Activated naive CD8-positive, alpha-beta T cell treated with anti-CD3 and anti-CD28 coated beads, Interleukin-2, amount 50 U/mL, for 16 hours (primary cell): ENCODE data around the gene ATG9B.
A peak's percentile ranks its signal among the peaks of the same experiment; 100 is the strongest.
"Not testable (repeated sequence)": the region's sequence is repeated elsewhere in the genome, so short reads cannot be mapped to it uniquely, and the experiment has no call there.

Source experiments
- DNase-seq: peaks from one replicate; pipeline ENCODE4 v3.0.0-alpha.2; 2020; ENCODE audit warnings: low read depth, low spot score

ATG9B gene

DNA sequence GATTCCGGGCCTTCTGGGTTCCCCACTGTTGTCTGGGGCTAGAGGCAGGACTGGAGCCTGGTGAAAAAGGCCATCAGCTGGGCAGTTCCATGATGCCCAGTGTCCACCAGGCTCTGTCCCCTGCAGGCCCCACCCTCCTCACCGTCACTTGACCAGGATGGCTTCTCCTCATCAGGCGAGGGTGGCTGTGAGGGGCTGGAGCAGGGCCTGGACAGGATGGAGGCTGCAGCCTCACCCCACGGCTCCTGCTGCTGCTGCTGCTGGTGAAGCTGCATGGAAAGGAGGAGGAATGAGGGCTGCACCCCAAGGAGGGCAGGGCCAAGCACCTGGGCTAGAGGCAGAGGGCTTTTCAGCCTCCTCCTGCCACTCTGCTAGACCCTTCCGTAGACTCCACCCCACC, 8.3 kb downstream of the ATG9B start:
- no peak for DNase-seq

DNA sequence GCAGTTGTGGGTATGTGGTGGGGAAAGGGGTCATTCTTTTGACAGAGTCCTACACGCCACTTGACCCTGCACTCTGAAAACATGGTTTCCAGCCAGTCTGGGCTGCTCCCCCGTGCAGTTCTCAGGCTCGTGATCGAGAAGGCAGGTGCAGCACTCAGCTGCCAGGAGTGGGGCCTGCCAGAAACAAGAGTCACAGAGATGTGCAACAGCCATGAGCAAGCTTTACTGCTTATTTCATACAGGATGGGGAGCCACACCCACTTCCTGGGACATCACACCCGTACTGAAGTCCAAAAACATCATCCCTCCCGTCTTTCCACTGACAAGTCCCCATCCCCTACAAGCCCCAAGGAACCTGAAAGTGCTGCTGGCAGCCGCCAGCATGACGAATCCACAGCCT, 9.3 kb downstream of the ATG9B start:
- DNase-seq: no peak

DNA sequence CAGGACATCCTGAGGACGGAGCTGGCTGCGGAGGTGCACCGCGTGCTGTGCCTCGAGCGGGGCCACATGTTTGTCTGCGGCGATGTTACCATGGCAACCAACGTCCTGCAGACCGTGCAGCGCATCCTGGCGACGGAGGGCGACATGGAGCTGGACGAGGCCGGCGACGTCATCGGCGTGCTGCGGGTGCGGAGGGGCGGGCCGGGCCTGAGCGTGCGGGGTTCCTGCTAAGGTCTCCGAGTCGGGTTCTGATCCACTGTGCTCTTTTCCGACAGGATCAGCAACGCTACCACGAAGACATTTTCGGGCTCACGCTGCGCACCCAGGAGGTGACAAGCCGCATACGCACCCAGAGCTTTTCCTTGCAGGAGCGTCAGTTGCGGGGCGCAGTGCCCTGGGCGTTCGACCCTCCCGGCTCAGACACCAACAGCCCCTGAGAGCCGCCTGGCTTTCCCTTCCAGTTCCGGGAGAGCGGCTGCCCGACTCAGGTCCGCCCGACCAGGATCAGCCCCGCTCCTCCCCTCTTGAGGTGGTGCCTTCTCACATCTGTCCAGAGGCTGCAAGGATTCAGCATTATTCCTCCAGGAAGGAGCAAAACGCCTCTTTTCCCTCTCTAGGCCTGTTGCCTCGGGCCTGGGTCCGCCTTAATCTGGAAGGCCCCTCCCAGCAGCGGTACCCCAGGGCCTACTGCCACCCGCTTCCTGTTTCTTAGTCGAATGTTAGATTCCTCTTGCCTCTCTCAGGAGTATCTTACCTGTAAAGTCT, 10.4 kb downstream of the ATG9B start:
- DNase-seq: peak; percentile 43

DNA sequence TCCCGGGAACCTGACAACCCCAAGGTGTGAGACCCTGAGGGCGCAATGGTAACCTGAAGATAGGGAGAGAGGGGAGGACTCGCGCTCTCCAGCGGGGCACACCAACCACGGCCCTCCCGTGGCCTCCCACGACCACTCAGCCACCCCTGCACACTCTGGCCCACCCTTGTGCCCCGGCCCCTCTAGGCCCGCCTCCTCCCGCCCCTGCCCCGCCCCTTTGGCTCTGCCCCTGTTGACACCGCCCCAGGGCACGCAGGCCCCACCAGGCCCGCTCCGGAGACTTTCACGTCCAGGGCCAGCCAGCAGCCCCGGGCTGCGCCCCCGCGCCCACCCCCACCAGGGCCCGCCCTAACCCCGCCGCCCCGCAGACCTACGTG, 10.9 kb downstream of the ATG9B start:
- DNase-seq: no peak

DNA sequence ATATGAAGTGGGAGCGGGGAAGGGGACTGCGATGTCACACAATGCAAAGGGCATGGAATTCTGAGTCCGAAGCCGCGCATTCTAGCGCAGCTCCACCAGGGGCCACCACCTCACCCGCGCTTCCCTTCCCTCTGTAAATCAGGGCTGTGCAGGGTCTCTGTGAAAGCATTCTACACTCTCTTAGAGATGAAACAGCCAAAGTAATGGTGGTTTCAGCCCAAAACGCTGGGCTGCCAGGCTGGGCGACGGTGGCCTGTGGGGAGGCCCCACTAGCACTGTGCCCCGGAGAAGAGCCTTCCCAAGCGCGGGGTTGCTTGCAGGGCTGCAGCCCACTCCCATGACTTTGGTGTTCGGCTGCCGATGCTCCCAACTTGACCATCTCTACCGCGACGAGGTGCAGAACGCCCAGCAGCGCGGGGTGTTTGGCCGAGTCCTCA, 11.4 kb downstream of the ATG9B start:
- no peak for DNase-seq

DNA sequence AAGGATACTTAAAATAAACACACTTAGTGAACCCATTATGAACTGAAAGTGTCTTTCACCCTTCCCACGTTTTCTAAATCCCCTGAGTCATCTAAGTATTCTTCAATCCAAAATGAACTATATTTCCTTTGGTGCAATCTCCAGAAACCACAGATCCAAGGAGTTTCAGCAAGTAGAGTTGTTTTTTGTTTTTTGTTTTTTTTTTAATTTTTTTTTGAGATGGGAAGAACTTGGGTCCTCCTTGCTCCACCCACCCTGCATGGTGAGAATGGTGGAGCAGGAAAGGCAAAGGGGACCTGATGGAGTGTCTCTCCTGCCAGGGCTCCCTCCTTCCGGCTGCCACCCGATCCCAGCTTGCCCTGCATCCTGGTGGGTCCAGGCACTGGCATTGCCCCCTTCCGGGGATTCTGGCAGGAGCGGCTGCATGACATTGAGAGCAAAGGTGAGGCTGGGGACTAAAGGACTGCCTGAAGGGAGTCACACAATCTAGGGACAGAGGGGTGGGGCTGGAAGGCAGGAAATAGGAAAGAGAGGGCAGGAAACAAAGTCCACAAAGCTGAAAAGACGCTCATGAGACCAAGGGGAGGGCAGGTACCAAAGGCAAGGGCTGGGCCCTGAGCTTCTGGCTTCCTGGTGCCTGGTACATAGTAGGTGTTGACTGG, 12.1 kb downstream of the ATG9B start:
- no peak for DNase-seq

DNA sequence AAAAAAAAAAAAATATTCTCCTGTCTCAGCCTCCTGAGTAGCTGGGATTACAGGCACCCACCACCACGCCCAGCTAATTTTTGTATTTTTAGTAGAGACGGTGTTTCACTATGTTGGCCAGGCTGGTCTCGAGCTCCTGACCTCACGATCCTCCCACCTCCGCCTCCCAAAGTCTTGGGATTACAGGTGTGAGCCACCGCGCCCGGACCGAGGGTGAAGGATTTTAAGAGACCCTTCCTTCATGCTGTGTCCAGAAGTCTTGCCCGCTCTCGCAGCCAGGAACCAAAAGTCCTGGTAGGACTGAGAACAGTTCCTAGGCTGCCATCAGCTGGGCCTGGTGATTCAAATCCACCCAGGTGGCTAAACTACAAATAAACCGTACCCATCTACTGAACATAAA, 12.7 kb downstream of the ATG9B start:
- not testable (repeated sequence) for DNase-seq

DNA sequence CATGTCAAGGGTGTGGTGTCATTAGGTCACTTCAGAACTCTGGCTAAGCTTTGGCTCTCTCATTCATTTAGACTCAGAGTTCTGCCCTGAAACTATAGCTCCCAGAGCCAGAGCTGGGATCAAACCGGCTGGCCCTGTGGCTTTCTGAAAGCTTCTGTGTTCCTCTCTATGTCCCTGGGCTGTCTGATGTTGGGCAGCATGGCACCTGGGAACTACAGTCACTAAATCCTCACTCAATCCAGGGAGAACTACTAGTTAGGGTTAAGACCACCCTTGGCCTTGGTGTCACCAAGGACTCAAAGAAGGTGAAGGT, 13.2 kb downstream of the ATG9B start:
- no peak for DNase-seq

DNA sequence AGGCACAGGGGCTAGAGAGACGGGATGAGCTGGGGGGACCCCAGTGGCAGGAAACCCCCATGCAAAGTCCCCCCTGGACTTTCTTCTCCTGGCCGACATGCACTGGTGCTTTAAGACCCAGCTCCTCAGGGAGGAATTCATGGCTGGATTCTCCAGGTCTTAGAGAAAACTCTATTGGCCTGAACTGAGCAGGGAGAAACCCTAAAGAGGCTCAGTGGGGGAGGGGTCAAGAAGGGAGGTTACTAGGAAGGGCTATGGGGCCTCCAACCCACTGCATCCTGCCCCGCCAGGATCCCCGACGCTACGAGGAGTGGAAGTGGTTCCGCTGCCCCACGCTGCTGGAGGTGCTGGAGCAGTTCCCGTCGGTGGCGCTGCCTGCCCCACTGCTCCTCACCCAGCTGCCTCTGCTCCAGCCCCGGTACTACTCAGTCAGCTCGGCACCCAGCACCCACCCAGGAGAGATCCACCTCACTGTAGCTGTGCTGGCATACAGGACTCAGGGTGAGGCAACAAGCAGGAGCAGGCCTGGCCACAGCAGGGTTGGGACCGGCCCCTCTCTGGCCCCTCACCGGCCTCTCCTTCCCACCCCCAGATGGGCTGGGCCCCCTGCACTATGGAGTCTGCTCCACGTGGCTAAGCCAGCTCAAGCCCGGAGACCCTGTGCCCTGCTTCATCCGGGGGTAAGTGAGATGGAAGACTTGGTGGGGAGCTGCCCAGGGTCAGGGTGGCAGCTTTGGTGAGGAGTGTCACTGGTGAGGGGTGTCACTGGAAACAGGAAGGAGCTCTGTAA, 13.8 kb downstream of the ATG9B start:
- no peak for DNase-seq

DNA sequence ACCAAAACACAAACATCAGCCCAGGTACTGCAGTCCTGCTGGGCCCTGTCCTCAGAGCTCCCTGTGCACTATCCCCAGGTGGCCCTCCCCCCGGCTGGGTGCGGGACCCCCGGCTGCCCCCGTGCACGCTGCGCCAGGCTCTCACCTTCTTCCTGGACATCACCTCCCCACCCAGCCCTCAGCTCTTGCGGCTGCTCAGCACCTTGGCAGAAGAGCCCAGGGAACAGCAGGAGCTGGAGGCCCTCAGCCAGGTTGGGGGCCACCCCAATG, 14.3 kb downstream of the ATG9B start:
- no peak for DNase-seq

DNA sequence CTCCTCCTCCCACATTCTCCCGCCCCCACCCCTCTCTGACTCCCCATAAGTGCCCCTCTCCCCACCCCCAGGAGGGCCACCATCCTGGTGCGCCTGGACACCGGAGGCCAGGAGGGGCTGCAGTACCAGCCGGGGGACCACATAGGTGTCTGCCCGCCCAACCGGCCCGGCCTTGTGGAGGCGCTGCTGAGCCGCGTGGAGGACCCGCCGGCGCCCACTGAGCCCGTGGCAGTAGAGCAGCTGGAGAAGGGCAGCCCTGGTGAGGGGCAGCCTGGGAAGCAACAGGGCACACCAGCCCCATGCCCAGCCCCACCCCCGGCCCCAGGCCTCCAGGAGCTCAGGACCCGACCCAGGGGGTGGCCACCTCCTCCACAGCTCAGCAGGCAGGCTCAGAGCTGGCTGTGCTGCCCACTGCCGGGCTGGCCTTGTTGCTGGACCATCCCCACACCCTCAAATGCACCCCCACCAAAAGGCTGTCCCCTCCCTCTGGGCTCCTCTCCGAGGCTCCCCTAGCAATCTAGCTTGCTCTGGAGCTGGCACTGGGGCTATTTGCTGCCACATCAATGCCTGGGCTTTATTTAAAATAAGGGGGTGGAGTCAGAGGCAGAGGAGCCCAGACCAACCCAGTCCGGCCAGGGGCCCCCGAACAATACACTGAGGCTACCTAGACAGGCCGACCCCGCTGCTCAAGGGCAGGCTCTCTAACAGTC, 14.8 kb downstream of the ATG9B start:
- no peak for DNase-seq

DNA sequence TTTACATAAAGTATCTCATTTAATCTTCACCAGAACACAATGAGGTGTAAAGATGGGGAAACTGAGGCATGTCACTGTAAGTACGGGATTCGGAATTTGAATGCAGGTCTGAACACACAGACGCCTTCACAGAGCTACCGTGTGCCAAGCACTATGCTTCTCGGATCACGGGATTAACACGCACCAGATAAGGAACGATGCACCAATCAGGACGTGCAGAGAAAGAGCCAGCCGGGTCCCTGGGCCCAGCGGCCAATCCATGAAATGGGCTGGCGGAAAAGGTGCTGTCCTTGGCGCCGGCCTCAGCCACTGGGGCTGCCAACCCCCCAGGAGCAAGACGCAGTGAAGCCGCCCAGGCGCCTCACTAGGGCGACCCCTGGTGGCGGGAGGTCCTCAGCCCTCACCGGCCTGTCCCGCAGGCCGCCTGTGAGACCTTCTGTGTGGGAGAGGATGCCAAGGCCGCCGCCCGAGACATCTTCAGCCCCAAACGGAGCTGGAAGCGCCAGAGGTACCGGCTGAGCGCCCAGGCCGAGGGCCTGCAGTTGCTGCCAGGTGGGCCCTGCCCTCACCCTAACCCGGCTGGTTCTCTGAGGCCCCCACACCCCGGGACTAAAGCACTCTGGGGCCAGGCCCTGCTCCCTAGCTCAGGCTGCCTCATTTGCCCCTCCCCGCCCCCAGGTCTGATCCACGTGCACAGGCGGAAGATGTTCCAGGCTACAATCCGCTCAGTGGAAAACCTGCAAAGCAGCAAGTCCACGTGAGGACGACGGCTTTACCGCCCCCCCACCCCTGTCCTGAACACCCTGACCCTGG, 15.6 kb downstream of the ATG9B start:
- DNase-seq: peak; percentile 54

DNA sequence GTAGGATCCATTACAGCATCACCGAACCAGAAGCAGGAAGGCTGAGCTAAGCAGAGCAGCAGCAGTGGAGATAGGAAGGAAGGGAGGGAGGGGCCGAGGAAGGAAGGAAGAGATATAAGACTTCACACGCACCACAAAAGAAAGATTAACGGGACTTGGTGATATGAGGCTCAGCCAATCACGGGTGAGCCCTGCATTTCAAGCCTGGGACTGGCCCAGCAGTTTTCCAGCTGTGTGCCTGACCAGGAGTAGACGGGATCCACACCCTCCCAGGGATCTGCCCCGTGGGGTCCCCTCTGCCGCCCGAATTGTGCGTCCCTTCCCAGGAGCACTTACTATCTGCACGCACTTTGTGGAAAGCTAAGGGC, 16.2 kb downstream of the ATG9B start:
- DNase-seq: no peak

DNA sequence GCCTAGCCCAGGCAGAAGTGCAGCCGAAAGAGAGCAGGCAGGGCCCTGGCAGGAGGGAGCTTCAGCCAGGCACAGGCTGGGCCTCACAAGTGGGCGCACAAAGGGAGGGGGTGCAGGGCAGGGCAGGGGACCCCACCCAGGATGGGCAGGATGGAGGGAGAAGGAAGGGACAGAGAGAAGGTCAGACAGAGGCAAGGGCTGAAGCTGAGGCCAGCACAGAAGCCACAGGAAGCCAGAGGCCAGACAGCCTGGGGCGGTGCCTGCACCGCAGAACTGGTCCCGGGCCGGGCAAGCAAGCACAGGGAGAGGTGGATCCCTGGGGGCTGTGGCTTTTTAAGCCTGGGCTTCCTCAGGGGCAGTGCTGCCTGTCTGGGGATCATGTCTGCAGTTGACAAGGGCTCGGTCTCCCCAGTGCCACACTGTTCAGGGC, 16.8 kb downstream of the ATG9B start:
- DNase-seq: no peak

DNA sequence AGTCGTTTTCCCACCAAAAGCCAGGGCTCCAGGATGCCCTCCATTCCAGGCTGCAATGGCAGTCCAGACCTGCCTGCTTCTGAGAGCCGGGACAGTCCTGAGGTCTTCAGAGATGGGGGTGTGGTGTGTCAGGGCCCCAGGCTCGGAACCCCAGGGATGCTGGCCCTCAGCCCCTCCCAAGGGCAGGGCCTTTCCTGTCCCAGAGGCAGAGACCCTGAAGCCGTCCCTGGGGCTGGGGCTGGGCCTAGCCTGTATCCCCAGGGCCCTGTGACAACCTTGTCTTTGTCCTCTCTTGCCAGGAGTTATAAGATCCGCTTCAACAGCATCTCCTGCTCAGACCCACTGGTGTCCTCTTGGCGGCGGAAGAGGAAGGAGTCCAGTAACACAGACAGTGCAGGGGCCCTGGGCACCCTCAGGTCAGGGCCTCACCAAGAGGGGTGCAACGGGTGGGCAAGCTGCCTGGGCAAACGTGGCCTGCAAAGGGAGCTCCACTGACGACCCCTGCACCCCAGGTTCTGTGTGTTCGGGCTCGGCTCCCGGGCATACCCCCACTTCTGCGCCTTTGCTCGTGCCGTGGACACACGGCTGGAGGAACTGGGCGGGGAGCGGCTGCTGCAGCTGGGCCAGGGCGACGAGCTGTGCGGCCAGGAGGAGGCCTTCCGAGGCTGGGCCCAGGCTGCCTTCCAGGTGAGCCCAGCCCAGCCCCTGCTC, 17.5 kb downstream of the ATG9B start:
- no peak for DNase-seq

DNA sequence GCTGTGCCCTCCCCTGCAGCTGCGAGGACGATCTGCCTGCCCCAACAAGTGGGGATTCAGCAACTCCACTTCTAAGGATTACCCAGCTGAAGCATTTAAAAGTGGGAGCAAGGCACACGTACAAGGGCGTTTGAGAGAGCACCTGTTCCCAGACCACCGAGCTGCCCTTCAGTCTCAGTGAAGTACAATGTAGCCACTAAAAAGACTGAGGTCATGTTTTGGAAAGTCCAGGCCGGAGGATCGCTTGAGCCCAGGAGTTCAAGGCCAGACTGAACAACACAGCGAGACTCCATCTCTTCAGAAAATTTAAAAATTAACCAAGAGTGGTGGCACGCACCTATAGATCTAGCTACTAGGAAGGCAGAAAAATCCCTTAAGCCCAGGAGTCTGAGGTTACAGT, 18.7 kb downstream of the ATG9B start:
- DNase-seq: no peak

DNA sequence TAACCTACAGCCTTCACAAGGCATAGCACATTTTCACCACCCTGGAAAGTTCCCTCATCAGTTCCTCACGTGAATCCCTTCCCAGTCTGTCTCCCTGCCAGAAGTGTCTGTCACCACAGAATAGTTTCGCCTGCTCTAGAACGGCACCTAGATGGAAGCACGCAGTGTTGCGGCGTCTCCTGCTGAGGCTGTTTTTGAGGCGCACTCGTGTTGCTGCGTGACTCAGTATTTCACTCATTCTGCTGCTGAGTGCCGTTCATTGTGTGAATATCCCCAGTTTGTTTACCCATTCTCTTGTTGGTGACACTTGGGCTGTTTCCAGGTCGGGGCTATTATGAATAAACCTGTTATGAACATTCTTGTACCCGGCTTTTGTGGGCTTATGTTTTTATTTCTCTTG, 20.7 kb downstream of the ATG9B start:
- no peak for DNase-seq

DNA sequence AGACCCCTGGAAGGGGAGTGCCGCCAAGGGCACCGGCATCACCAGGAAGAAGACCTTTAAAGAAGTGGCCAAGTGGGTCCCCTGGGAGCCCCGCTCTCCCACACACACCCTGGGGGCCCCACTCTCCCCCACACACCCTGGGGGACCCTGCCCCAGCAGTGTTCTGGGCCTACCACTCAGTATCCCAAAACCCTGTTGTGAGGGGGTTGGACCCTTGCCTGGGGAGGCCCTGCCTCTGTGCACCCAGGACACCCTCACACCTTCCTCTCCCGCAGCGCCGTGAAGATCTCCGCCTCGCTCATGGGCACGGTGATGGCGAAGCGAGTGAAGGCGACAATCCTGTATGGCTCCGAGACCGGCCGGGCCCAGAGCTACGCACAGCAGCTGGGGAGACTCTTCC, 22.7 kb downstream of the ATG9B start:
- DNase-seq: no peak

DNA sequence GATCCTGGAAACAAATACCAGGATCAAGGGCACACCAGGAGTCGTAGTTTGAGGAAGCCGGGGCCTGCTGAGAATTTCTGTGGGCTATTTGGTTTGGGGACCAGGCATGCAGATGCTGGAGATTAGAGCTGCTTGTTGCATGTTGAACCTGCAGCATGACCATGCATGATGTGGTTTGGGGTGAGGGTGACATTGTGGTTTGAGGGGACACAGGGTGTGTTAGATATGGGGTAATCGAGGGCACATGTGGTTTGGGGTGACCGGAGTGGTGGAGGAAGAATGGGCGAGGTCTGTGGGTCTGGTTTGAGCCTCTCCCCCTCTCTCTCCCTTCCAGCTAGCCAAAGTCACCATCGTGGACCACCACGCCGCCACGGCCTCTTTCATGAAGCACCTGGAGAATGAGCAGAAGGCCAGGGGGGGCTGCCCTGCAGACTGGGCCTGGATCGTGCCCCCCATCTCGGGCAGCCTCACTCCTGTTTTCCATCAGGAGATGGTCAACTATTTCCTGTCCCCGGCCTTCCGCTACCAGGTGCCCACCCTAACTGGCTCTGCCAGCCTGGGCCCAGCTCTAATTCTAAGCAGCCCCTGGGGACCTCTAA, 23.3 kb downstream of the ATG9B start:
- DNase-seq: no peak

DNA sequence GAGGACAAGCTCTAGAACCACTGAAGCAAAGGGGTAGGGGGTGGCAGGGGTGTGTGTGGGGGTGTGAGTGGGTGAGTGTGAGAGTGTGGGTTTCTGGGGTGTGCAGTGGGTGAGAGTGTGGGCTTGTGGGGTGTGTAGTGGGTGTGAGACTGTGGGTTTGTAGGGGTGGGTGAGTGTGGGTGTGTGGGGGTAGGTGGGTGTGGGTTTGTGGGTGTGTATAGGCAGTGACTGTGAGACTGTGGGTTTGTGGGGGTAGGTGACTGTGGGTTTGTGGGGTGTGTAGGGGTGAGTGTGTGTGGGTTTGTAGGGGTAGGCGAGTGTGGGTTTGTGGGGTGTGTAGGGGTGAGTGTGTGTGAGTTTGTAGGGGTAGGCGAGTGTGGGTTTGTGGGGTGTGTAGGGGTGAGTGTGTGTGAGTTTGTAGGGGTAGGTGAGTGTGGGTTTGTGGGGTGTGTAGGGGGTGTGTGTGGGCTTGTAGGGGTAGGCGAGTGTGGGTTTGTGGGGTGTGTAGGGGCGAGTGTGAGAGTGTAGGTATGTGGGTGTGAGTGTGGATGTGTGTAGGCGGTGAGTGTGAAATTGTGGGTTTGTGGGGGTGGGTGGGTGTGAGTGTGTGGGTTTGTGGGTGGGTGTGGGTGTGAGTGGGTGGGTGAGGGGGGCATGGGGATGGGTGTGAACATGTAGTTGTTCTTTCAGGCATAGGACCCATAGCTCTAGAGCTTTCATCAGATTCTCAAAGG, 24.6 kb downstream of the ATG9B start:
- no peak for DNase-seq
